Omental fat pad (tissue), 4 donors: ENCODE results near the gene APOBEC3G. TPM values are rescaled to one million over a fixed set of nuclear protein-coding genes. Genes with fewer than 3 reads are reported as not detected.
A peak's percentile ranks its signal among the peaks of the same experiment; 100 is the strongest.
"Not testable (repeated sequence)": the region's sequence is repeated elsewhere in the genome, so short reads cannot be mapped to it uniquely, and the experiment has no call there.

ENCODE experiments used
- ATAC-seq: fragments of 150-250 bp; one replicate; pipeline ENCODE4 v1.9.1; 2016; ENCODE audit warnings: mild to moderate bottlenecking, moderate library complexity; ENCODE audit not compliant: low FRiP score
- DNase-seq: peaks from one replicate; pipeline ENCODE4 v3.0.0-alpha.2; 2019; ENCODE audit warnings: low spot score
- total RNA-seq, 4 donors: library from RNA; depleted of rRNA; stranded (reverse); fragments of >200 nt; gene quantifications; one replicate each; pipeline ENCODE4 v1.1.0, GENCODE V29; 2016
- TF ChIP-seq, protein P1 (sequence below), 3 donors: fragments of 450-650 bp; IDR thresholded peaks; one replicate each; pipeline ENCODE4 v1.5.1; 2016 to 2017; ENCODE audit warnings: antibody characterized with exemption in 3 of 3, mild to moderate bottlenecking in 3 of 3, moderate library complexity in 2 of 3

Gene APOBEC3G
- total RNA-seq, 4 donors from 2014 or later = 5.5 to 20.3 (median 6.7) TPM

DNA sequence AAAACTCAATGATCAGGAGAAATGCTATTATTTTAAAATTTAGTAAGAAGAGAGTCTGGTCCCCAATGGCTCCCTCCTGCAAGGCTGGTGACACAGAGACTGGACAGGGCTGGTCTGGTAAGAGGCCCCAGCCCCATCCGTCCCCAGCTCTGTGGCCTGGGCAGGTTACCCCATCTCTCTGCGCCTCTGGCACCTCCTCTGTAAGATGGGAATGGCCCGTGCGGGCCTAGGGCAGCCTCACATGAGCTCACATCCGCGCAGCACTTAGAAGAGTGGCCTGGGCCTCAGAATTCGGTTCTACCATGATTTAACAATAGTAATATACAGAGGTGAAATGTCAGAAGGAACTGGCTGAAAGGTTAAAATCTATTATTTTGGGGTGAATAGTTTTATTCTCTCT, 35.2 kb upstream of the APOBEC3G start:
- no peak for DNase-seq
- TF ChIP-seq, protein P1, sequence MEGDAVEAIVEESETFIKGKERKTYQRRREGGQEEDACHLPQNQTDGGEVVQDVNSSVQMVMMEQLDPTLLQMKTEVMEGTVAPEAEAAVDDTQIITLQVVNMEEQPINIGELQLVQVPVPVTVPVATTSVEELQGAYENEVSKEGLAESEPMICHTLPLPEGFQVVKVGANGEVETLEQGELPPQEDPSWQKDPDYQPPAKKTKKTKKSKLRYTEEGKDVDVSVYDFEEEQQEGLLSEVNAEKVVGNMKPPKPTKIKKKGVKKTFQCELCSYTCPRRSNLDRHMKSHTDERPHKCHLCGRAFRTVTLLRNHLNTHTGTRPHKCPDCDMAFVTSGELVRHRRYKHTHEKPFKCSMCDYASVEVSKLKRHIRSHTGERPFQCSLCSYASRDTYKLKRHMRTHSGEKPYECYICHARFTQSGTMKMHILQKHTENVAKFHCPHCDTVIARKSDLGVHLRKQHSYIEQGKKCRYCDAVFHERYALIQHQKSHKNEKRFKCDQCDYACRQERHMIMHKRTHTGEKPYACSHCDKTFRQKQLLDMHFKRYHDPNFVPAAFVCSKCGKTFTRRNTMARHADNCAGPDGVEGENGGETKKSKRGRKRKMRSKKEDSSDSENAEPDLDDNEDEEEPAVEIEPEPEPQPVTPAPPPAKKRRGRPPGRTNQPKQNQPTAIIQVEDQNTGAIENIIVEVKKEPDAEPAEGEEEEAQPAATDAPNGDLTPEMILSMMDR (IDR thresholded peaks at IDR 0.05) = no peak
- no peak for ATAC-seq

DNA sequence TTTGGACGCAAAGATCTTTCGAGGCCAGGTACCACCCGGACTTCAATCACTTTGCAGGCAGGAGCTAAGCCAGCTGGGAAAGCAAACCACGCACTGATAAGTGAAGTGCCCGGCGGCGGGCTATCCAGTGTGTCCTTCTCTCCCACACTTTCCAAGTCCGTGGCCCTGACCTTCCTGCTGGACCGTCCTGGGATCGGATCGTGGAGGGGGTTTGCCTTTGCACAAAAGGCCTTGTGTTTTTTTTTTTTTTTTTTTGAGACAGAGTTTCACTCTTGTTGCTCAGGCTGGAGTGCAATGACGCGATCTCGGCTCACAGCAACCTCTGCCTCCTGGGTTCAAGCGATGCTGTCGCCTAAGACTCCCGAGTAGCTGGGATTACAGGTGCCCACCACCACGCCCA, 34.0 kb upstream of the APOBEC3G start:
- DNase-seq, ATAC-seq: not testable (repeated sequence)

DNA sequence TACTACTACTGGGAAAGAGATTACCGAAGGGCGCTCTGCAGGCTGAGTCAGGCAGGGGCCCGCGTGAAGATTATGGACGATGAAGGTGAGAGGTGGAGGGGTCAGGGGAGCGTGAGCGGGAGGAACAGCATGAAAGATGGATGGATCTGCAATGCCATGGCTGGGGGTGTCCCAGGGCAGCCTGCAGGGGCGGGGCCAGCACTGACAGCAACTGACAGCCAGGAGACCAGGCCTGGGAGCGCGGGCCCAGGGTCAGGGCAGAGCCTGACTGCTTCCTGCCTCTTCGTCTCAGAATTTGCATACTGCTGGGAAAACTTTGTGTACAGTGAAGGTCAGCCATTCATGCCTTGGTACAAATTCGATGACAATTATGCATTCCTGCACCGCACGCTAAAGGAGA, 31.9 kb upstream of the APOBEC3G start:
- not testable (repeated sequence) for ATAC-seq, DNase-seq

DNA sequence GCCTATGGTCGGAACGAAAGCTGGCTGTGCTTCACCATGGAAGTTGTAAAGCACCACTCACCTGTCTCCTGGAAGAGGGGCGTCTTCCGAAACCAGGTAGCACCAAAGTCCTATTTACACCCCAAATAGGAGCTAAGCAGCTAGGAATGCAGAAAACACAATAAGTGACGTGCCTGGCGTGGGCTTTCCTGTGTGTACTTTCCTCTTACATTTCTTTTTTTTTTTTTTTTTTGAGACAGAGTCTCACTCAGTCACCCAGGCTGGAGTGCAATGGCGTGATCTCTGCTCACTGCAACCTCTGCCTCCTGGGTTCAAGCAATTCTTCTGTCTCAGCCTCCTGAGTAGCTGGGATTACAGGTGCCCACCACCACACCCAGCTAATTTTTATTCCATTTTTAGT, 27.6 kb upstream of the APOBEC3G start:
- DNase-seq, ATAC-seq: not testable (repeated sequence)

DNA sequence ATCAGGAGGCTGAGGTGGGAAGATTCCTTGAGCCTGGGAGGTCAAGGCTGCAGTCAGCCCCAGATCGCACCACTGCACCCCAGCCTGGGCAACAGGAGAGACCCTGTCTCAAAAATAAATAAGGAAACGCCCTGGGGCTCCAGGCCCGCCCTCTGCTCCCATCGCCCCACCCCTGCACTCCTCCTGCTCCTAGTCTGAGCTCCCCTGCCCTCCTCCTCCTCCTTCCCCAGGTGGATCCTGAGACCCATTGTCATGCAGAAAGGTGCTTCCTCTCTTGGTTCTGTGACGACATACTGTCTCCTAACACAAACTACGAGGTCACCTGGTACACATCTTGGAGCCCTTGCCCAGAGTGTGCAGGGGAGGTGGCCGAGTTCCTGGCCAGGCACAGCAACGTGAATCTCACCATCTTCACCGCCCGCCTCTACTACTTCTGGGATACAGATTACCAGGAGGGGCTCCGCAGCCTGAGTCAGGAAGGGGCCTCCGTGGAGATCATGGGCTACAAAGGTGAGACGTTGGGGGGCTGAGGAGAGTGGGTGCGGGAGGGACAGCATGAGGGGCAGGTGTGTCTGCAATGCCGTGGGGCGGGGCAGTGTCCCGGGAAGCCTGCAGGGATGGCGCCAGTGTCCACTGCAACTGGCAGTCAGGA, 25.1 kb upstream of the APOBEC3G start:
- ATAC-seq = peak; percentile 38
- DNase-seq = not testable (repeated sequence)

DNA sequence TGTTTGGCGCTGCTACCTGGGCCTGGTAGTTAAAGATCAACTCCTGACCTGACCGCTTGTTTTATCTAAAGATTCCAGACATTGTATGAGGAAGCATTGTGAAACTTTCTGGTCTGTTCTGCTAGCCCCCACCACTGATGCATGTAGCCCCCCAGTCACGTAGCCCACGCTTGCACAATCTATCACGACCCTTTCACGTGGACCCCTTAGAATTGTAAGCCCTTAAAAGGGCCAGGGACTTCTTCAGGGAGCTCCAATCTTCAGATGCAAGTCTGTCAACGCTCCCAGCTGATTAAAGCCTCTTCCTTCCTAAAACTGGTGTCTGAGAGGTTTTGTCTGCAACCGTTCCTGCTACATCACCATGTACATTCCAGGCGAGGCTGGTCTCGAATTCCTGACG, 21.4 kb upstream of the APOBEC3G start:
- DNase-seq = no peak
- TF ChIP-seq, protein P1 (IDR thresholded peaks at IDR 0.05) = no peak
- ATAC-seq = no peak

DNA sequence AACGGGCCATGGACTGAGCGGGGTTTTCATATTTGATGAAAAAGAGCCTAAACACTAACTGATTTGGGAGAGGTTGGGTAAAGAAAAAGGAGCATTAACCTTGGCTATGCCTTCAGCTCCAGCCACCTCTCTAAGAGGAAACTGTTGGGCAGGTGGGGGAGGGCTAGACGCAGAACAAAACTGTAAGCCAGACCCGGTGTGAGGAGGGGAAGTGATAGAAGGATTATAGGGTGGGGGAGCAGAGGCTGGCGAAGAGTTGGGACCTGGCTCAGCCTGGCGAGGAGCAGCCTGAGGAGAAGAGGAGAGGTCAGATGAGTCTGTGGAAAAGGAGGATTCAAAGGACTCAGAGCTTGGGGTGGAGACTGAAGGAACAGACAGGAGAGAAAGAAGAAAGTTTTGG, 15.8 kb upstream of the APOBEC3G start:
- not testable (repeated sequence) for DNase-seq, ATAC-seq

DNA sequence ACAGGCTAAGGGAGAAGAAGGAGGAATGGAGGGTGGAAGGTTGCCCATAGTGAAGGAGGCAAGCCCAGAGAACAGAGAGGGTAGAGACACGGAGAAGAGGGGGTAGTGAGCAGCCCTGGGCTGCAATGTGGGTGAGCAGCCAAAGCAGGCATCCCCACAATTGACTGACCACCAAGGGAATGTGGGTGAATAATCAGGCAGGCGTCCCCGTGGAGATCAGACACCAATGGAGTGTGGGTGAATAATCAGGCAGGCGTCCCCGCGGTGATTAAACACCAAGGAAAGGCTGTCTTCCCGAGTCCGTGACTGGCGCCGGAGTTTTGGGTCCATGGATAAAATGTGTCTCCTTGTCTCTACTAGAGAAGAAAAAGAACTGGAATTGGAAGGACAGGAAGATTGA, 15.1 kb upstream of the APOBEC3G start:
- DNase-seq, ATAC-seq: not testable (repeated sequence)

DNA sequence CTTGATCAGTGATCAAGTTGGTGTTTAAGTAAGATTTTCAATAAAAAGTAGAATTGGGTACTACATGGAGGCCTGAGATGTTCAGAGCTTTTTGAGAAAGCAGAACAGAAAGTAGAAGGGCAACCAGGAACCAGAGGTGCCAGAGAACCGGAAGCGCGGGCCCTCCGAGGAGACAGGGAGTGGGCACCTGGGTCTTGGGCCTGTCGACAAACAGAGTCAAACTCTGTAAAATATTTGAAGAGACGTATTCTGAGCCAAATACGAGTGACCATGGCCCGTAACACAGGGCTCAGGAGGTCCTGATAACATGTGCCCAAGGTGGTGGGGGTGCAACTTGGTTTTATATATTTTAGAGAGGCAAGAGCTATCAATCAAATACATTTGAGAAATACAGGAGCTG, 13.2 kb upstream of the APOBEC3G start:
- ATAC-seq, DNase-seq: not testable (repeated sequence)

DNA sequence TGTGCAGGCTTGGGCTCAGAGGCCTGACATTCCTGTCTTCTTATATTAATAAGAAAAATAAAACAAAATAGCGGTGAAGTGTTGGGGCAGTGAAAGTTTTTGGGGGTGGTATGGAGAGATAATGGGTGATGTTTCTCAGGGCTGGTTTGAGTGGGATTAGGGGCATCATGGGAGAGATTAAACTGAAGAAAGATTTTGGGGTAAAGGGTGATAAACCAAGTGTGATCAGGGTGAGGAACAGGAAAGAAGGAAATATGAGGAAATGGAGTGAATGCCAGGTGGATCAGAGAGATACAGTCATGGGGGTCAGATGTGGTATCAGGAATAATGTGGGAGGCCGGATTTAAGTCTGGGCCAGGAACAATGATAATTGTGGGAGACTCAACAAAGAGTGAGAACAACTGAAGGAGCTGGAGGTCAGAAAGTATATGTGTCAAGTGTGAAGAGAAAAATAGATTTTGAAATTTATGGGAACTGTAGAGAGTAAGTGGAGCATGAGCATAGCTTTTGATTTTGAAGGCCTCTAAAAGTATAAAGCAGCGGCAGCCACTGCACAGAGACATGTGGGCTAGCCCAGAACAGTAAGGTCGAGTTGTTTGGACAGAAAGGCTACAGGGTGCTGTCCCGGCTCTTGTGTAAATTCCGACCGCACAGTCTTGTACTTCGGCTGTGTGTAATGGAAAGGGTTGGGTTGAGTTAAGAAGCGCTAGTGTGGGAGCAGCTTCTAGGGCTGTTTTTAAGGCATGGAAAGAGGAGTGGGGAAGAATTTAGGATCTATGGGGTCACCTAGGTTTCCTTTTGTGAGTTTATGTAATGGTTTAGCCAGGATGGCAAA, 10.4 kb upstream of the APOBEC3G start:
- not testable (repeated sequence) for ATAC-seq

DNA sequence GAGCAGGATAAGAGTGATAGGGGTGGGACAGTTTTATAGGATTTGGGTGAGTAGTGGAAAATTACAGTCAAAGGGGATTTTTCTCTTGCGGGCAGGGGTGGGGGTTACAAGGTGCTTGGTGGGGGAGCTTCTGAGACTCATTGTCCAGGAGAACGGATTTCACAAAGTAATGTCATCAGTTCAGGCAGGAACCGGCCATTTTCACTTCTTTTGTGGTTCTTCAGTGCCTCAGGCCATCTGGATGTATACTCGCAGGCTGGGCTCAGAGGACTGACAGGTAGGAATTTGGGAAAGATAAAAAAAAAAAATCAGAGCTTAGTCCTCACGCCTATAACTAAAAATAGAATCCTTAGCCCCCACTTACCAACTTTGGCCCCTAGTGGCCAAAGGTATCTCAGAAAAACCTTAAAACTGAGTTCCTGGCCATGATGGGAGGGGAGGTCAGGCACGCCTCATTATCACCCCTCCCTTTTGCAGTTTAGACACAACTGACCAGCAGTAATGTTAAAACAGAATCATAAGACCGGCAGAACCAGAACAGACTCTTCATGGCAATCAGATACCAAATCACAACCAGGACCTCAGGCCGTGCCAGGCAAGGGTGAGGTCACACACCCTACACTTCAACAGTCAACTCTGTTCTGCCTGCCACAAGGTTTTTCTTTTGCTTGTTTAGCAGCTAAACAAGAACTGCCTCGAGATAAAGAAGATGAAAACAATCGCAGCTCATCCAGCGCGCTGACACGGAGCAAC, 8.9 kb upstream of the APOBEC3G start:
- DNase-seq = no peak
- no peak for ATAC-seq
- TF ChIP-seq, protein P1 (IDR thresholded peaks at IDR 0.05) = no peak

More for the DNA sequence above, 10.4 kb upstream of the APOBEC3G start:
- DNase-seq = not testable (repeated sequence)
